Panc1 (cell line): Measurements from ENCODE around the gene IRF7. TPM values are rescaled to one million over a fixed set of nuclear protein-coding genes. Genes with fewer than 3 reads are reported as not detected.

Experiments
- ATAC-seq: fragments of 200-7000 bp; cut with Tn5 transposase; 2 replicates; pipeline ENCODE4 v1.9.1; 2020; ENCODE audit warnings: mild to moderate bottlenecking, moderate library complexity
- BruUV-seq: library from RNA; stranded (reverse); fragments of 400-500 nt; replicated peaks from 2 replicates; lab custom pipeline; 2021; lab: Mats Ljungman, UMichigan
- CTCF ChIA-PET: fragments of 300-600 bp; sonication (Branson Sonifier 250); formaldehyde crosslinking; loops from one replicate; lab custom pipeline; 2022; ENCODE audit warnings: antibody characterized with exemption; lab: Charles Lee
- POLR2A ChIA-PET: fragments of 300-600 bp; sonication (Branson Sonifier 250); formaldehyde crosslinking; loops from one replicate; lab custom pipeline; 2022; ENCODE audit warnings: antibody characterized with exemption; lab: Charles Lee
- DNase-seq: peaks from one replicate; pipeline ENCODE4 v3.0.0-alpha.2; 2010; ENCODE audit warnings: low read depth, low spot score
- H3K27ac ChIP-seq: 2 replicates; pipeline ENCODE4 v1.5.1; 2011; ENCODE audit warnings: mild to moderate bottlenecking, low read length, inconsistent platforms
- H3K27me3 ChIP-seq: fragments of 200-500 bp; sonication (Bioruptor generic); 2 replicates; pipeline ENCODE4 v1.6.0; 2014; ENCODE audit warnings: low read length, inconsistent platforms; ENCODE audit not compliant: control insufficient read depth, insufficient read depth
- H3K36me3 ChIP-seq: fragments of 200-500 bp; sonication (Bioruptor generic); 2 replicates; pipeline ENCODE4 v1.5.1; 2014; ENCODE audit warnings: inconsistent platforms, mild to moderate bottlenecking, low read length, moderate library complexity; ENCODE audit not compliant: control insufficient read depth, insufficient read depth
- H3K4me1 ChIP-seq: 2 replicates; pipeline ENCODE4 v1.5.1; 2011; ENCODE audit warnings: inconsistent platforms, mild to moderate bottlenecking, low read length, moderate library complexity; ENCODE audit not compliant: control insufficient read depth, insufficient read depth
- H3K4me3 ChIP-seq, 2 experiments: 2 replicates each; pipeline ENCODE4 v1.5.1; 2011 to 2012; ENCODE audit warnings: low read depth in 2 of 2, low read length in 2 of 2, mild to moderate bottlenecking in 2 of 2, inconsistent platforms in 1 of 2, moderate library complexity in 1 of 2
- H3K9me3 ChIP-seq: fragments of 200-500 bp; sonication (Bioruptor generic); 2 replicates; pipeline ENCODE4 v1.5.1; 2014; ENCODE audit warnings: low read depth, mild to moderate bottlenecking, inconsistent platforms, low read length, moderate library complexity; ENCODE audit not compliant: control insufficient read depth, insufficient read depth
- CTCF ChIP-seq: fragments of 450-650 bp; IDR thresholded peaks from 2 replicates; pipeline ENCODE4 v1.5.1; 2017; ENCODE audit warnings: mild to moderate bottlenecking
- POLR2AphosphoS5 ChIP-seq: IDR thresholded peaks from 2 replicates; pipeline ENCODE4 v1.6.1; 2012; ENCODE audit warnings: mild to moderate bottlenecking, low read depth, low read length, moderate library complexity
- REST ChIP-seq, 2 experiments: IDR thresholded peaks; 2 replicates each; pipeline ENCODE4 v1.6.1; 2011 to 2012; ENCODE audit warnings: low read depth in 2 of 2, control low read depth in 1 of 2, low read length in 1 of 2, mild to moderate bottlenecking in 1 of 2, moderate library complexity in 1 of 2; ENCODE audit not compliant: insufficient read depth in 1 of 2
- SIN3A ChIP-seq: IDR thresholded peaks from 2 replicates; pipeline ENCODE4 v1.6.1; 2012; ENCODE audit warnings: low read depth, mild to moderate bottlenecking, low read length, moderate library complexity, borderline replicate concordance; ENCODE audit not compliant: insufficient read depth
- TCF7L2 ChIP-seq: IDR thresholded peaks from 2 replicates; pipeline ENCODE4 v1.6.1; 2011; ENCODE audit warnings: mild to moderate bottlenecking, low read depth, low read length, inconsistent platforms
- in situ Hi-C: cut with HindIII; loops from 2 replicates; pipeline ENCODE4 v1.10.0; 2016; ENCODE audit warnings: low sequenced_read_pairs, low pct_unique_long_range_greater_than_20kb
- intact Hi-C: fragments of 100-400 bp; cut with micrococcal nuclease; formaldehyde crosslinking; loops from one replicate; pipeline ENCODE4 v1.10.0; 2022; ENCODE audit not compliant: unreplicated experiment
- total RNA-seq: library from RNA; stranded (reverse); gene quantifications from one replicate; pipeline ENCODE4 v1.2.1, GENCODE V29; 2021; ENCODE audit not compliant: unreplicated experiment

Gene IRF7
- total RNA-seq, 1 experiment from 2014 or later: 23.9 TPM

GRCh38 chr11:616320-617198, 809 bp upstream of the IRF7 start:
- TSS peak; percentile 20 for BruUV-seq
- POLR2A ChIA-PET: interaction anchor here (1.1 kb wide), 1 partner anchor 79 kb away, joined by 4 read pairs; the partner anchor contains the start of gene TMEM80
- CTCF ChIA-PET: no interaction called here

More at GRCh38 chr11:616320-617198, 809 bp upstream of the IRF7 start:
- peak overlapping the region; percentile 63 to 64; a peak in 3 of 4 replicates for H3K4me3 ChIP-seq
- intact Hi-C loops (no loop called here), in situ Hi-C loops (no loop called here)
- no peak for TF ChIP-seq REST (IDR thresholded peaks at IDR 0.05; ENCODE audit: insufficient read depth in 1 of 2, low read depth in 2 of 2, low read length in 1 of 2)
- TF ChIP-seq TCF7L2: no peak
- TF ChIP-seq CTCF: no peak
- no peak for TF ChIP-seq SIN3A
- TF ChIP-seq POLR2AphosphoS5: no peak
- H3K27ac ChIP-seq: peak overlapping the region; percentile 80
- ATAC-seq (no peak), DNase-seq (no peak)
- H3K4me1 ChIP-seq: peaks cover 49% of the 10 kb centered on the region
- H3K36me3 ChIP-seq: peaks cover 6% of the 10 kb centered on the region
- no peaks in the 10 kb centered on the region for H3K27me3 ChIP-seq
- H3K9me3 ChIP-seq: no peaks in the 10 kb centered on the region
